A673 (cell line): ENCODE data around the gene PELO. TPM values are rescaled to one million over a fixed set of nuclear protein-coding genes. Genes with fewer than 3 reads are reported as not detected.
A peak's percentile ranks its signal among the peaks of the same experiment; 100 is the strongest.

Experiments
- BruUV-seq: library from RNA; stranded (reverse); fragments of 400-500 nt; replicated peaks from 2 replicates; lab custom pipeline; 2021; lab: Mats Ljungman, UMichigan
- CTCF ChIA-PET: fragments of 300-600 bp; sonication (Branson Sonifier 250); formaldehyde crosslinking; loops from one replicate; lab custom pipeline; 2022; ENCODE audit warnings: antibody characterized with exemption; lab: Charles Lee
- POLR2A ChIA-PET: fragments of 300-600 bp; sonication (Branson Sonifier 250); formaldehyde crosslinking; loops from one replicate; lab custom pipeline; 2022; ENCODE audit warnings: antibody characterized with exemption; ENCODE audit not compliant: low non-redundant PET; lab: Charles Lee
- DNase-seq: peaks from one replicate; pipeline ENCODE4 v3.0.0-alpha.2; 2015; ENCODE audit warnings: low spot score
- H3K27ac ChIP-seq: fragments of 200-600 bp; sonication (generic); 2 replicates; pipeline ENCODE4 v1.5.1; 2016; ENCODE audit warnings: mixed run types, low read depth, mild to moderate bottlenecking, mixed read lengths, antibody characterized with exemption, low read length; ENCODE audit not compliant: poor library complexity, severe bottlenecking
- H3K27me3 ChIP-seq: fragments of 200-600 bp; sonication (generic); replicated peaks from 2 replicates; pipeline ENCODE4 v1.6.1; 2017; ENCODE audit warnings: mixed run types, low read depth, mild to moderate bottlenecking, mixed read lengths, antibody characterized with exemption, low read length; ENCODE audit not compliant: insufficient read depth, poor library complexity
- H3K36me3 ChIP-seq: fragments of 200-600 bp; sonication (generic); 2 replicates; pipeline ENCODE4 v1.6.1; 2016; ENCODE audit warnings: mixed run types, mild to moderate bottlenecking, mixed read lengths, antibody characterized with exemption, low read length; ENCODE audit not compliant: insufficient read depth, poor library complexity, severe bottlenecking
- H3K4me1 ChIP-seq: fragments of 200-600 bp; sonication (generic); 2 replicates; pipeline ENCODE4 v1.6.1; 2017; ENCODE audit warnings: mixed run types, mild to moderate bottlenecking, mixed read lengths, antibody characterized with exemption, low read length; ENCODE audit not compliant: insufficient read depth, poor library complexity, severe bottlenecking
- H3K4me3 ChIP-seq: fragments of 200-600 bp; sonication (generic); 2 replicates; pipeline ENCODE4 v1.5.1; 2016; ENCODE audit warnings: low read depth, mixed run types, mild to moderate bottlenecking, mixed read lengths, low read length; ENCODE audit not compliant: poor library complexity, severe bottlenecking
- H3K9me3 ChIP-seq: fragments of 200-600 bp; sonication (generic); 2 replicates; pipeline ENCODE4 v1.6.1; 2016; ENCODE audit warnings: mixed run types, low read depth, mild to moderate bottlenecking, mixed read lengths, antibody characterized with exemption, low read length; ENCODE audit not compliant: poor library complexity, severe bottlenecking
- EZH2 ChIP-seq: fragments of 200-600 bp; sonication (generic); IDR thresholded peaks from 2 replicates; pipeline ENCODE4 v1.6.1; 2017; ENCODE audit warnings: borderline replicate concordance, low read depth, mild to moderate bottlenecking, mixed read lengths, antibody characterized with exemption, low read length; ENCODE audit not compliant: poor library complexity, severe bottlenecking
- intact Hi-C: fragments of 100-400 bp; cut with micrococcal nuclease; formaldehyde crosslinking; loops from one replicate; pipeline ENCODE4 v1.10.0; 2022; ENCODE audit not compliant: unreplicated experiment
- total RNA-seq: library from RNA; stranded (reverse); gene quantifications from 2 replicates; pipeline ENCODE4 v1.2.3, GENCODE V29; 2021
- TF ChIP-seq, protein P1 (sequence below): fragments of 300-800, 200-600 bp; sonication (generic); conservative IDR thresholded peaks from 2 replicates; pipeline ENCODE4 v1.5.1; 2017; ENCODE audit warnings: low read depth, mild to moderate bottlenecking, antibody characterized with exemption, low read length, moderate library complexity, mixed read lengths

PELO gene
- total RNA-seq, 1 experiment from 2014 or later, result 20.3 TPM

DNA sequence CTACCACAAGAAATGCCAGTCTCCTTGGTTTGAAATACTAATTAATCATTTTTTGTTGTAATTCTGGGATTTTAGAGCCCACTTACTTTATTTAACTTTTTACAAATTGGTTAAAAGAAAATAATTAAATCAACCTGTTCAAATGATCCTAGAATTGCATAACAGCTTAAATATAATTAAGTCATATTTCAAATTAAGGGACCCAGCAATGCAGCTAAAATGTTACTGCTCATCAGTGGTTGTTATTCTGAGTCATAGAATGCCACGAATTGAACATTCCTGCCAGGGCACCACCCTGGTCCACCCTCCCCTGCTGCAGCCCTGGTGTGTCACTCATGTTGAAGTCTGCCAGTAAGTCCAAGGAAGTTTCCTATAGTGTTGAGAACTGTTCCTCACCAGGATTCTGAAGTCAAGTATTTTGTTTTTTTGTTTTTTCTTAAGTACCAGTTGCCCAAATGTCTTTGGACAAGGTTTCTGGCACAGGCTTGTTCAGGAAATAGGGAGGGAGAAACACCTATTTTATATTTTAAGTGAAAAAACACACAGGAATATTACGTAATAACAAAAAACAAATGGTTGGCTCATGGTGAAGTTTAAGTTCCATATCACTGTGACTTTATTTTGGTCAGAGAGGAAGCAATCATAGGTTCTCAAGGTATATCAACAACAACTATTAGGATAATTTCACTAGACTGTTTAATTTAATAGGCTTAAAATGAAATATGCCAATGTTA, 4.3 kb upstream of the PELO start:
- DNase-seq, result no peak
- Histone ChIP-seq H3K4me3 (no peak overlapping the region), H3K4me1 (peaks cover 4% of the 10 kb centered on the region), H3K27ac (no peak overlapping the region), H3K36me3 (no peaks in the 10 kb centered on the region), H3K27me3 (no peaks in the 10 kb centered on the region), H3K9me3 (no peaks in the 10 kb centered on the region)
- intact Hi-C loops, result loop anchor here (10.0 kb wide), 1 partner anchor 321 kb away; the partner anchor contains the start of gene MOCS2
- ChIA-PET CTCF (no interaction called here), POLR2A (no interaction called here)
- no peak for TF ChIP-seq EZH2
- TF ChIP-seq, protein P1, sequence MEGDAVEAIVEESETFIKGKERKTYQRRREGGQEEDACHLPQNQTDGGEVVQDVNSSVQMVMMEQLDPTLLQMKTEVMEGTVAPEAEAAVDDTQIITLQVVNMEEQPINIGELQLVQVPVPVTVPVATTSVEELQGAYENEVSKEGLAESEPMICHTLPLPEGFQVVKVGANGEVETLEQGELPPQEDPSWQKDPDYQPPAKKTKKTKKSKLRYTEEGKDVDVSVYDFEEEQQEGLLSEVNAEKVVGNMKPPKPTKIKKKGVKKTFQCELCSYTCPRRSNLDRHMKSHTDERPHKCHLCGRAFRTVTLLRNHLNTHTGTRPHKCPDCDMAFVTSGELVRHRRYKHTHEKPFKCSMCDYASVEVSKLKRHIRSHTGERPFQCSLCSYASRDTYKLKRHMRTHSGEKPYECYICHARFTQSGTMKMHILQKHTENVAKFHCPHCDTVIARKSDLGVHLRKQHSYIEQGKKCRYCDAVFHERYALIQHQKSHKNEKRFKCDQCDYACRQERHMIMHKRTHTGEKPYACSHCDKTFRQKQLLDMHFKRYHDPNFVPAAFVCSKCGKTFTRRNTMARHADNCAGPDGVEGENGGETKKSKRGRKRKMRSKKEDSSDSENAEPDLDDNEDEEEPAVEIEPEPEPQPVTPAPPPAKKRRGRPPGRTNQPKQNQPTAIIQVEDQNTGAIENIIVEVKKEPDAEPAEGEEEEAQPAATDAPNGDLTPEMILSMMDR, result no peak
- no TSS peak for BruUV-seq

GRCh38 chr5:52784737-52785136, 3.0 kb upstream of the PELO start:
- ChIA-PET POLR2A (no interaction called here), CTCF (no interaction called here)
- Histone ChIP-seq H3K9me3 (no peaks in the 10 kb centered on the region), H3K4me3 (no peak overlapping the region), H3K4me1 (peaks cover 4% of the 10 kb centered on the region), H3K36me3 (no peaks in the 10 kb centered on the region), H3K27me3 (no peaks in the 10 kb centered on the region), H3K27ac (no peak overlapping the region)
- peak; percentile 30 for DNase-seq
- no TSS peak for BruUV-seq
- no peak for TF ChIP-seq EZH2
- TF ChIP-seq, protein P1, result no peak
- intact Hi-C loops, result loop anchor here (10.0 kb wide), 1 partner anchor 320 kb away; the partner anchor contains the start of gene MOCS2

GRCh38 chr5:52786391-52786790, 1.3 kb upstream of the PELO start:
- DNase-seq, result no peak
- H3K27me3 ChIP-seq, result no peaks in the 10 kb centered on the region
- intact Hi-C loops, result loop anchor here (10.0 kb wide), 1 partner anchor 318 kb away; the partner anchor contains the start of gene MOCS2
- no TSS peak for BruUV-seq
- TF ChIP-seq, protein P1, result no peak
- TF ChIP-seq EZH2, result no peak
- H3K4me3 ChIP-seq, result no peak overlapping the region
- peaks cover 4% of the 10 kb centered on the region for H3K4me1 ChIP-seq
- no peaks in the 10 kb centered on the region for H3K36me3 ChIP-seq
- no peaks in the 10 kb centered on the region for H3K9me3 ChIP-seq
- POLR2A ChIA-PET, result no interaction called here
- no peak overlapping the region for H3K27ac ChIP-seq
- CTCF ChIA-PET, result no interaction called here
